ENCODE data around the gene MACROD2.

Gene MACROD2

DNA sequence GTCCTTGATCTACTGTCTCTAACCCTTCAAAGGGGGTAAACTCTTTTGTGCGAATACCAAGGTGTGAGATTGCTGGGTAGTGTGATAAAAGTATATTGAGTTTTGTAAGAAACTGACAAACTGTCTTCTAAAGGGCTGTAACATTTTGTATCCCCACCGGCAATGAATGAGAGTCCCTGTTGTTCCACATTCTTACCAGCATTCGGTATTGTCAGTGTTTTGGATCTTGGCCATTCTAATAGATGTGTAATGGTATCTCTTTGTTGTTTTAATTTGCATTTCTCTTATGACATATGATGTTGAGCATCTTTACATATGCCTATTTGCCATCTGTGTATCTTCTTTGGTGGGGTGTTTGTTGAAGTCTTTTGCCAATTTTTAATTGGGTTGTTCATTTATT is 1487.2 kb downstream of the MACROD2 start:
- H4K20me1 ChIP-seq (ENCODE audit: low read depth, low read length): no peaks in the 10 kb centered on the region
- no peaks in the 10 kb centered on the region for H3K9me3 ChIP-seq (ENCODE audit: insufficient read depth, low read length)
- H3K9ac ChIP-seq (ENCODE audit: low read length): no peak overlapping the region
- H3K27ac ChIP-seq (ENCODE audit: low read depth, low read length): no peak overlapping the region
- H3K4me3 ChIP-seq (ENCODE audit: insufficient read depth, low read length, poor library complexity, severe bottlenecking): no peak overlapping the region
- H3K27me3 ChIP-seq (ENCODE audit: low read length): no peaks in the 10 kb centered on the region
- no peaks in the 10 kb centered on the region for H3F3A ChIP-seq (ENCODE audit: insufficient read depth)
- H2AFZ ChIP-seq (ENCODE audit: low read depth, low read length, severe bottlenecking): no peak overlapping the region
- H3K79me2 ChIP-seq (ENCODE audit: insufficient read depth, low read length): no peaks in the 10 kb centered on the region
- no peak overlapping the region for H3K4me2 ChIP-seq (ENCODE audit: low read depth, low read length, poor library complexity, severe bottlenecking)
- no peaks in the 10 kb centered on the region for H3K36me3 ChIP-seq (ENCODE audit: low read length)
- no peaks in the 10 kb centered on the region for H3K9me2 ChIP-seq (replicated peaks; ENCODE audit: insufficient read depth, low read length)
- TF ChIP-seq EZH2phosphoT487 (conservative IDR thresholded peaks at IDR 0.05; ENCODE audit: low read length): no peak
- TF ChIP-seq, protein P1, sequence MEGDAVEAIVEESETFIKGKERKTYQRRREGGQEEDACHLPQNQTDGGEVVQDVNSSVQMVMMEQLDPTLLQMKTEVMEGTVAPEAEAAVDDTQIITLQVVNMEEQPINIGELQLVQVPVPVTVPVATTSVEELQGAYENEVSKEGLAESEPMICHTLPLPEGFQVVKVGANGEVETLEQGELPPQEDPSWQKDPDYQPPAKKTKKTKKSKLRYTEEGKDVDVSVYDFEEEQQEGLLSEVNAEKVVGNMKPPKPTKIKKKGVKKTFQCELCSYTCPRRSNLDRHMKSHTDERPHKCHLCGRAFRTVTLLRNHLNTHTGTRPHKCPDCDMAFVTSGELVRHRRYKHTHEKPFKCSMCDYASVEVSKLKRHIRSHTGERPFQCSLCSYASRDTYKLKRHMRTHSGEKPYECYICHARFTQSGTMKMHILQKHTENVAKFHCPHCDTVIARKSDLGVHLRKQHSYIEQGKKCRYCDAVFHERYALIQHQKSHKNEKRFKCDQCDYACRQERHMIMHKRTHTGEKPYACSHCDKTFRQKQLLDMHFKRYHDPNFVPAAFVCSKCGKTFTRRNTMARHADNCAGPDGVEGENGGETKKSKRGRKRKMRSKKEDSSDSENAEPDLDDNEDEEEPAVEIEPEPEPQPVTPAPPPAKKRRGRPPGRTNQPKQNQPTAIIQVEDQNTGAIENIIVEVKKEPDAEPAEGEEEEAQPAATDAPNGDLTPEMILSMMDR (IDR thresholded peaks at IDR 0.05; ENCODE audit: insufficient read depth, low read length, poor library complexity, severe bottlenecking): no peak

DNA sequence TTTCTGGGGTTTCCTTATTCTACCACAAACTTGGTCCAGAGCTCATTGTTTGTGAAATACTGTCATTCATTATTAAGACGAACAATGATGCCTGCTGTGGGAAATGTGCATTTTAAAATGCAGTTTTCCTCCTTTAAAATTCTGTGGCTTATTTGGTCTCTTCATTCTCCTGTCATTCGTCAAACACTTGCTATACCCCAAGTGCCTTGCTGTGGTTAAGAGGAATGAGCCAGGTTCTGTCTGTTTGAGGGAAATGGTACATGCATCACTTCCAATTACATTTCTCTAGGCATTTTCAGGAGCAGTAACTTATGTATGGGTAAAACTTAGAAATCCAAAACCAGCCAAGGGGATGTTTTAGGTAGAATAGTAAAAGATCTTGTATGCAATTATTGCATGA is 1490.2 kb downstream of the MACROD2 start:
- no peaks in the 10 kb centered on the region for H3K9me2 ChIP-seq (replicated peaks; ENCODE audit: insufficient read depth, low read length)
- H2AFZ ChIP-seq (ENCODE audit: low read depth, low read length, severe bottlenecking): no peak overlapping the region
- H4K20me1 ChIP-seq (ENCODE audit: low read depth, low read length): no peaks in the 10 kb centered on the region
- H3K9me3 ChIP-seq (ENCODE audit: insufficient read depth, low read length): no peaks in the 10 kb centered on the region
- no peaks in the 10 kb centered on the region for H3K36me3 ChIP-seq (ENCODE audit: low read length)
- TF ChIP-seq, protein P1 (IDR thresholded peaks at IDR 0.05; ENCODE audit: insufficient read depth, low read length, poor library complexity, severe bottlenecking): no peak
- TF ChIP-seq EZH2phosphoT487 (conservative IDR thresholded peaks at IDR 0.05; ENCODE audit: low read length): no peak
- H3F3A ChIP-seq (ENCODE audit: insufficient read depth): no peaks in the 10 kb centered on the region
- no peak overlapping the region for H3K27ac ChIP-seq (ENCODE audit: low read depth, low read length)
- no peak overlapping the region for H3K4me2 ChIP-seq (ENCODE audit: low read depth, low read length, poor library complexity, severe bottlenecking)
- no peak overlapping the region for H3K4me3 ChIP-seq (ENCODE audit: insufficient read depth, low read length, poor library complexity, severe bottlenecking)
- no peaks in the 10 kb centered on the region for H3K79me2 ChIP-seq (ENCODE audit: insufficient read depth, low read length)
- no peak overlapping the region for H3K9ac ChIP-seq (ENCODE audit: low read length)
- H3K27me3 ChIP-seq (ENCODE audit: low read length): no peaks in the 10 kb centered on the region

DNA sequence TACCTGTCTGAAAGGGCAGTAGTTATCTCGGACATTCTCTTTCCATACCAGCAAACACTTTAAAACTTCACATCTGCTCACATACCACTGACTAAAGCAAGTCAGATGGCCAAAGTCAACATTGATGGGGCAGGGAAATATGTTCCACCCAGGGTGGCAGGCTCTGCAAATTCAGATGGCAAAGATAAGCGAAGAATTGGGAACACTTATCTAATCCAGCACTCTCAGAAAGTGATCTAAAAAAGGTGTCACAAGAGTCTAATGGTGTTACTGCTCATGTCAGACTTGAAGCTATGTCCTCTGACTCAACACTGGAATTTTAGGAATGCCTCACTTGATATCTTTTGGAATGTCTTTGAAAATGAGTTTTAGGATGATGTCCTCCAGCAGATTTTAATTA is 1491.7 kb downstream of the MACROD2 start:
- TF ChIP-seq EZH2phosphoT487 (conservative IDR thresholded peaks at IDR 0.05; ENCODE audit: low read length): no peak
- TF ChIP-seq, protein P1 (IDR thresholded peaks at IDR 0.05; ENCODE audit: insufficient read depth, low read length, poor library complexity, severe bottlenecking): no peak
- no peak overlapping the region for H3K27ac ChIP-seq (ENCODE audit: low read depth, low read length)

More for the DNA sequence above, 1491.7 kb downstream of the MACROD2 start:
- Histone ChIP-seq H3K79me2 (ENCODE audit: insufficient read depth, low read length) (no peaks in the 10 kb centered on the region), H3K36me3 (ENCODE audit: low read length) (no peaks in the 10 kb centered on the region), H3K27me3 (ENCODE audit: low read length) (no peaks in the 10 kb centered on the region), H3K9me2 (replicated peaks; ENCODE audit: insufficient read depth, low read length) (no peaks in the 10 kb centered on the region), H2AFZ (ENCODE audit: low read depth, low read length, severe bottlenecking) (no peak overlapping the region), H3K9ac (ENCODE audit: low read length) (no peak overlapping the region), H3K9me3 (ENCODE audit: insufficient read depth, low read length) (no peaks in the 10 kb centered on the region), H3K4me3 (ENCODE audit: insufficient read depth, low read length, poor library complexity, severe bottlenecking) (no peak overlapping the region), H3K4me2 (ENCODE audit: low read depth, low read length, poor library complexity, severe bottlenecking) (no peak overlapping the region), H3F3A (ENCODE audit: insufficient read depth) (no peaks in the 10 kb centered on the region), H4K20me1 (ENCODE audit: low read depth, low read length) (no peaks in the 10 kb centered on the region)
